Epithelial cell of proximal tubule (primary cell): ENCODE measurements around the gene DNAJC13. TPM values are rescaled to one million over a fixed set of nuclear protein-coding genes. Genes with fewer than 3 reads are reported as not detected.
"Not testable (repeated sequence)": the region's sequence is repeated elsewhere in the genome, so short reads cannot be mapped to it uniquely, and the experiment has no call there.

Experiments used
- DNase-seq: peaks from one replicate; pipeline ENCODE4 v3.0.0-alpha.2; 2011; ENCODE audit warnings: low read depth
- H3K4me3 ChIP-seq: 2 replicates; pipeline ENCODE4 v1.5.1; 2011; ENCODE audit warnings: low read depth, mild to moderate bottlenecking, low read length
- total RNA-seq: library from RNA; depleted of rRNA; stranded (reverse); fragments of >200 nt; gene quantifications from 2 replicates; pipeline ENCODE4 v1.2.3, GENCODE V29; 2015
- TF ChIP-seq, protein P1 (sequence below): conservative IDR thresholded peaks from 2 replicates; pipeline ENCODE4 v1.5.1; 2012; ENCODE audit warnings: low read depth, mild to moderate bottlenecking, low read length

Gene DNAJC13
- total RNA-seq, 1 donor from 2014 or later = 21.6 TPM

DNA sequence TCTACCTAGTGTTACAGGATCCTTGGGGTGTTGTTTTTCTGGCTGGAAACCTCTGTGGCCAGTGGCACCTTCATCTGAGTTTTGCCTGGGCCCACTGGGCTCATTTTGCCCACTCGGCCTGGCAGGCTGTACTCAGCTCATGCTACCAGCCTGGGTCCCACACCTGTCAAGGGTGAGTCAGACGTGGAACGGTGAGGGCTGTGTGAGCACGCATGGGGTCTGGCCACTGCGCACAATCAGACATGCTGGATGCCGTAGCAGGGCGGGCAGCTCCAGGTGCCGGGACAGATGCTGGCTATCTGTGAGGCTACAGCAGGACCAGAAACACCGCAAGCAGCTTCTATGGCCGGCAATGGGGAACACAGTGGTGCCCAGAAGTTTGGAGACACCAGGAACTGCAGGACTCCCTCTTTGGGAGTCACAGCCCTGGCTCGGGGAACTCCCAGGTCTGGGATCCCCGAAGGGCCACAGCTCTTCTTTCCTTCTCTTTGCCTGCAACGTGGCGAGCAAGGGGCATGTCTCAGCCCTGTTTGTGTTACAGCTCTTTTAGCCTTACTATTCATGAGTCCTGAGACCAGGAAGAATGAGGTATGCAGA lies 35.9 kb upstream of the DNAJC13 start:
- DNase-seq = no peak
- TF ChIP-seq, protein P1, sequence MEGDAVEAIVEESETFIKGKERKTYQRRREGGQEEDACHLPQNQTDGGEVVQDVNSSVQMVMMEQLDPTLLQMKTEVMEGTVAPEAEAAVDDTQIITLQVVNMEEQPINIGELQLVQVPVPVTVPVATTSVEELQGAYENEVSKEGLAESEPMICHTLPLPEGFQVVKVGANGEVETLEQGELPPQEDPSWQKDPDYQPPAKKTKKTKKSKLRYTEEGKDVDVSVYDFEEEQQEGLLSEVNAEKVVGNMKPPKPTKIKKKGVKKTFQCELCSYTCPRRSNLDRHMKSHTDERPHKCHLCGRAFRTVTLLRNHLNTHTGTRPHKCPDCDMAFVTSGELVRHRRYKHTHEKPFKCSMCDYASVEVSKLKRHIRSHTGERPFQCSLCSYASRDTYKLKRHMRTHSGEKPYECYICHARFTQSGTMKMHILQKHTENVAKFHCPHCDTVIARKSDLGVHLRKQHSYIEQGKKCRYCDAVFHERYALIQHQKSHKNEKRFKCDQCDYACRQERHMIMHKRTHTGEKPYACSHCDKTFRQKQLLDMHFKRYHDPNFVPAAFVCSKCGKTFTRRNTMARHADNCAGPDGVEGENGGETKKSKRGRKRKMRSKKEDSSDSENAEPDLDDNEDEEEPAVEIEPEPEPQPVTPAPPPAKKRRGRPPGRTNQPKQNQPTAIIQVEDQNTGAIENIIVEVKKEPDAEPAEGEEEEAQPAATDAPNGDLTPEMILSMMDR = no peak
- no peak overlapping the region for H3K4me3 ChIP-seq

DNA sequence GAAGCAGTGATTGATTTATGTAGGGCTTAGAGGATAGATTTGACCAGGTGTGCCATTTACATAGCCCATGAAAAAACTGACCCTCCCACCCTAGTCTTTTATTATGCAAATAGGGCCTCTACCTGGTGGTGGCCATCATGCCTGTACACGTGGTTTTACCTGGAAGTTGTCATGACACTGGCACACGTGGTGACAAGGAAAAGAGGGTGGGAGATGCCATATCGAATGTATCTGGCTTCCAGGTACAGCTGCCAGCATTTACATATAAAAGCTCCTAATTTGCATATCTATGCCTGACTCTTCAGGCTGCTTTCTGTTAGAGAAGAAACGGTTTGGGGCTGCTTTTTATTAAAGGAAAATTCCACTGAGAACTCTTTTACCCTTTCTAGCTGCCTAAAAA lies 35.0 kb upstream of the DNAJC13 start:
- H3K4me3 ChIP-seq = no peak overlapping the region
- no peak for DNase-seq
- TF ChIP-seq, protein P1 = no peak

DNA sequence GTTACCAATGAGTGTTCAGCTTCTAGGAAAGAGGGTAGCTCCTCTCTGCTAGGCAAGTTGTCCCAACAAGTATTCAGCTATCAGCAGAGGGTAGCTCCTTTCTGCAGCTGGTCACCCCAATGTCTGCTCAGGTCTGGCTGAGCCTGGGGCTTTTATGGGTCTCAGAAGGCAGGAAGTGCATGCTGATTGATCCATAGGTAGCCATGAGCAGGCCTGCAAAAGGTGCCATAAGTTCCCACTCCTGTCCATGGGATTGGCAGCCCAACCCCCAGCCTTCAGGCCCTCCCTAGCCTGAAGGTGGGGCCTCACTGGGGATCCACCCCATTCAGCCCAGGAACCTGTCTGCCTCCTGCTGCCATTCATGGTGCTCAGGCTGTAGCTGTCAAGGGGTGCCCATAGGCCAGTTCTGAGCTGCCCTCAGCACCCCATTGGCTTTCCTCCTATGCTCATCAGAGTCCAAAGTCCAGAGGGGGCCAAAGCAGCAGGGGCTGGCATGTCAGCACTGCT lies 34.6 kb upstream of the DNAJC13 start:
- TF ChIP-seq, protein P1 = no peak
- H3K4me3 ChIP-seq = no peak overlapping the region
- DNase-seq = no peak

DNA sequence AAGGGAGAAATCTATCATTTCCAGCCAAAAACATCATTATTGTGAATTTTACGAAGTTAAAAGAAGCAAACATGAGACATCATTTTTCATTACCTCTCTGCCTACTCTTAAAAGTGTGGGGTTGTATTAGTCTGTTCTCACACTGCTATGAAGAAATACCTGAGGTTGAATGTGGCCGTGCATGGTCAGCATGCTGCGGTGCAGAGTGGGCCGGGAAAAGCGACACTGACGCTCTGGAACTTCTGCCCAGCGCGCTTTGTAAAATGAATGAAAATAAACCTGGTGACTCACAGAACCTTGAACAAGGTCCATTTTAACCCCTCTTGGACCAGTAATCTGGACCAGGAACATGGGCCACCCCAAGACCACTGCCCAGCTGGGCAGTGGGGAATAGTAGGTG lies 31.0 kb upstream of the DNAJC13 start:
- TF ChIP-seq, protein P1 = no peak
- no peak for DNase-seq

DNA sequence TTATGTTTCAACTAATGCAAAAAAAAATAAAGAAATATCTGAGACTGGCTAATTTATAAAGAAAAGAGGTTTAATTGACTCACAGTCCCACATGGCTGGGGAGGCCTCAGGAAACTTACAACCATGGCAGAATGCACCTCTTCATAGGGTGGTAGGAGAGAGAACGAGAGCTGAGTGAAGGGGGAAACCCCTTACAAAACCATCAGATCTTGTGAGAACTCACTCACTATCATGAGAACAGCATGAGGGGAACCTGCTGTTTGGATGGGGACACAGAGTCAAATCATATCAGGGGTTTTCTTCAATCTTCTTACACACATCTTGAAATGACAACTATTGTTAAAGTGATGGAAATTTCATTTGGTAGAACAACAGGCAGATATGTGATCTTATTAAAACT lies 24.6 kb upstream of the DNAJC13 start:
- DNase-seq, H3K4me3 ChIP-seq: not testable (repeated sequence)

More for the DNA sequence above, 31.0 kb upstream of the DNAJC13 start:
- no peak overlapping the region for H3K4me3 ChIP-seq

DNA sequence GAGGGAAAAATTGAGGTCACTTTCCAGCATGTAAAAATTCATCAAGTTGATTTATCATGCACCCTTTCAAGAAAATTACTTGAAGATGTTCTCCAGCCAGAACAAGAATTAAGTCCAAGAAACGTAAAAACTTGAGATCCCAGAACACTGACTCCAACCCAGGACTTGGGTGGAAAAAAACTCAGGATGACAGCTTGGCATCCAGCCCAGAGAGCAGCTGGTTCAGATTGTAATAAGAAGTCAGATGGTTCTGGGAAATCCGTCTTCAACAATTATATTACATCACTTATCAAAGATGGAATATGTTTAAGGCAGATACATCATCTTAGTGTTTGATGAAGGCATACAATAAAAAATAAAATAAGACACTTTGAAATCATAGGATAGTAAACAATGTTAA lies 23.0 kb upstream of the DNAJC13 start:
- DNase-seq = no peak
- no peak overlapping the region for H3K4me3 ChIP-seq
- TF ChIP-seq, protein P1 = no peak

DNA sequence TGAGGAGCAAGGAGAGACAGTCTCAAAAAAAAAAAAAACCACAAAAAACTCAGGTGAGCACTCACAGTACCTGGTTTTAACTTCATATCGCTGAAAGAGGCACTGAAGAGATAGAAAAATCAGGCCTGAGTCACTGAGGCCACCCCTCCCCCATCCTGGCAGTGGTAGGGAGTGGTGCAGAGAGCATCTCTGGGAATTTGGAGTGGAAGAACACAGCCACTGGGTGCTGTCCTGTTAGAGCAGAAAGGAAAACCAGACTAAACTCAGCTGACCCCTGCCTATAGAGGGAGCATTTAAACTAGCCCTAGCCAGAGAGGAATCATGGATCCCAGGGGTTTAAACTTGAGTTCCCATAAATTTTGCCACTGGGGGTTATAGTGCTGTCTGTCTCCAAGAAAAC lies 22.2 kb upstream of the DNAJC13 start:
- H3K4me3 ChIP-seq = no peak overlapping the region
- DNase-seq = no peak
- TF ChIP-seq, protein P1 = no peak

DNA sequence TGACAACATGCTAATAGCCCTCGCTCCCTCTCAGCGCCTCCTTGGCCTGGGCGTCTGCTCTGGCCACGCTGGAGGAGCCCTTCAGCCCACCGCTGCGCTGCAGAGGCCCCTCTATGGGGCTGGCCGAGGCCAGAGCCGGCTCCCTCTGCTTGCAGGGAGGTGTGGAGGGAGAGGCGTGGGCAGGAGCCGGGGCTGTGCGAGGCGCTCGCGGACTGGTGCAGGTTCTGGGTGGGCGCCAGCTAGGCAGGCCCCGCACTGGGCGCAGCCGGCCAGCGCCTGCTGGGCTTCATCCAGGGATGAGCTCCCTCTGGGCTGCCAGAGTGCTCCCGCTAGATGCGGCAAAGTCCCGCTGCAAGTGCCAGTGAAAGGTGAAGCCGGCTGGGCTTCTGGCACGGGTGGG lies 21.0 kb upstream of the DNAJC13 start:
- no peak for DNase-seq
- no peak overlapping the region for H3K4me3 ChIP-seq
- TF ChIP-seq, protein P1 = no peak

DNA sequence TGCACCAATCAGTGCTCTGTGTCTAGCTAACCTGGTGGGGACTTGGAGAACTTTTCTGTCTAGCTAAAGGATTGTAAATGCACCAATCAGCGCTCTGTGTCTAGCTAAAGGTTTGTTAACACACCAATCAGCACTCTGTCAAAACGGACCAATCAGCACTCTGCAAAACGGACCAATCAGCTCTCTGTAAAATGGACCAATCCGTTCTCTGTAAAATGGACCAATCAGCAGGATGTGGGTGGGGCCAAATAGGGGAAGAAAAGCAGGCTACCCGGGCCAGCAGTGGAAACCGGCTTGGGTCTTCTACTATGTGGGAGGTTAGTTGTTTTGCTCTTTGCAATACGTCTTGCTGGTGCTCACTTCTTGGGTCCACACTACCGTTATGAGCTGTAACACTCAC lies 20.5 kb upstream of the DNAJC13 start:
- H3K4me3 ChIP-seq, DNase-seq: not testable (repeated sequence)
